Measurements from ENCODE around the gene ZWILCH.

Gene ZWILCH

DNA sequence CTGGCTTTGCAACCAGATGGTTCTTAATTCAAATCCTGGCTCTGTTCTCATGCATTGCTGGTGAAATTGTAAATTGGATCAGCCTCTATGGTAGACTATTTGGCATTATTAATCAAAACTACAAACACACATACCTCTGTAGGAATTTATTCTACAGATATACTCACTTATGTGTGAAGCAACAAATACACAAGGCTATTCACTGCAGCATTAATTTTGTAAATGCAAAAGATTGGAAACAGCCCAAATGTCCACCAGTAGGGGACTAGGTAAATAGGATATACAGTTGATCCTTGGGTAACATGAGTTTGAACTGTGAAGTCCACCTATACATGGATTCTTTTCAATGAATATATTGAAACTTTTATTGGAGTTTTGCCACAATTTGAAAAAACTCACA is 90.2 kb downstream of the ZWILCH start:
- no peak for FAIRE-seq
- no peak for DNase-seq (ENCODE audit: insufficient read length, low spot score)
- TF ChIP-seq POLR2AphosphoS5 (IDR thresholded peaks at IDR 0.05; ENCODE audit: low read depth, low read length) (no peak), PAX5 (IDR thresholded peaks at IDR 0.05; ENCODE audit: insufficient read depth, low read length, severe bottlenecking) (no peak), TAF1 (IDR thresholded peaks at IDR 0.05; ENCODE audit: low read depth, low read length) (no peak), POU2F2 (IDR thresholded peaks at IDR 0.05; ENCODE audit: low read depth, low read length) (no peak), POLR2A (IDR thresholded peaks at IDR 0.05; ENCODE audit: low read depth, low read length) (no peak), SPI1 (IDR thresholded peaks at IDR 0.05; ENCODE audit: low read depth, low read length) (no peak)

DNA sequence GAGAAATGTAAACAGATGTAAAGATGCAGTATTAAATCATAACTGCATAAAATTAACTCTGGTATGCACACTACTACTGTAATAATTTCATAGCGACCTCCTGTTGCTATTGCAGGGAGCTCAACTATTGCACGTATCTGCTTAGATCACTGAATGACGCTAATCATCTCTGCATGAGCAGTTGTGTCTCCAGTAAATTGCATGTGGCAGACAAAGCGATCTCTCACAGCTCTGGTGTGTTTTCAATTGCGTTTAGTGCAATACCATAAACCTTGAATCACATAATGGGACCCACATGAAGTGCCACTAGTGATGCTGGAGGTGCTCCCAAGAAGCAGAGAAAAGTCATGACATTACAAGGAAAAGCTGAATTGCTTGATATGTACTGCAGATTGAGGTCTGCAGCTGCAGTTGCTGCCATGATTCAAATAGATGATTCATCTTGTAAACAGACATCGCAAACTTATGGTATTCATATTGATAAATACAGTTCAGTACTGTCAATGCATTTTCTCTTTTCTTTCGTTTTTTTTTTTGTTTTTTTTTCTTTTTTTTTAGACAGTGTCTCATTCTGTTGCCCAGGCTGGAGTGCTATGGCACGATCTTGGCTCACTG is 90.9 kb downstream of the ZWILCH start:
- no peak for FAIRE-seq
- TF ChIP-seq POLR2A (IDR thresholded peaks at IDR 0.05; ENCODE audit: low read depth, low read length) (no peak), TAF1 (IDR thresholded peaks at IDR 0.05; ENCODE audit: low read depth, low read length) (no peak), POLR2AphosphoS5 (IDR thresholded peaks at IDR 0.05; ENCODE audit: low read depth, low read length) (no peak), SPI1 (IDR thresholded peaks at IDR 0.05; ENCODE audit: low read depth, low read length) (no peak), POU2F2 (IDR thresholded peaks at IDR 0.05; ENCODE audit: low read depth, low read length) (no peak), PAX5 (IDR thresholded peaks at IDR 0.05; ENCODE audit: insufficient read depth, low read length, severe bottlenecking) (no peak)
- no peak for DNase-seq (ENCODE audit: insufficient read length, low spot score)

DNA sequence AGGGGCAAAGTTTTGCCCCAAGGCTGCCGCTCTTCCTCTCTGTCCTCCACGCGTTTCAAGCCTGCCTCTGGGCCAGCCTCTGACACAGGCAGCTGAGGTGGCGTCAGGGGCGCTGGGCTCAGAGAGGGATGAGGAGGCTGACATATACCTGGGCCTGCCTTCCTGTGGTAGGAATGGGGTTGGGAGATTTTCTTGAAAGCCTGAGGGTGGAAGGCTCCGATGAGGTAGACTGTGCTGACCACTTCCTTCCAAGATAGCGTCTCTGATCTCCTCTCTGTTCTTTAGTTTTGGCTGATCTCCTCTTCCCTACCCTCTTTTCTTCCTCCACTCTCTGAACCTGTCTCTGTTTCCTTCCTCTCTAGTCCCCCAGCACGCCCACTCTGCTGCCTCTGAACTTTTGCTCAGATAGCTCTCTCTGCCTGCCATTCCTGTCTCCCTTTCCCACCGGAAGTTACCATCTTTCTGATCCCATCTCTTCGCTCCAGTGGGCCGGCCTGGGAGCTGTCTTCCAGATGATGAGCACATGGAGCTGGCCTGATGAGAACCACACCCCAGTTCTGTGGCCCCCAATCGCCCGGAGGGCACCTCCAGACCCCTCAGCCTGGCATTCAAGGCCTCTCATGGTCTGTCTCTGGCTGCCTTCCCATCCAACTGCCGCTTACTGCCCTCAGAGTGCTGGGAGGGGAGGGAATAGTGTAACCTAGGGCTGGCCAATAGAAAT is 93.1 kb downstream of the ZWILCH start:
- DNase-seq (ENCODE audit: insufficient read length, low spot score) (no peak), FAIRE-seq (no peak)
- TF ChIP-seq POU2F2 (IDR thresholded peaks at IDR 0.05; ENCODE audit: low read depth, low read length) (no peak), TAF1 (IDR thresholded peaks at IDR 0.05; ENCODE audit: low read depth, low read length) (no peak), SPI1 (IDR thresholded peaks at IDR 0.05; ENCODE audit: low read depth, low read length) (no peak), PAX5 (IDR thresholded peaks at IDR 0.05; ENCODE audit: insufficient read depth, low read length, severe bottlenecking) (no peak), POLR2AphosphoS5 (IDR thresholded peaks at IDR 0.05; ENCODE audit: low read depth, low read length) (no peak), POLR2A (IDR thresholded peaks at IDR 0.05; ENCODE audit: low read depth, low read length) (no peak)
